SJCRH30 (cell line): Measurements from ENCODE around the gene TRAPPC2. TPM values are rescaled to one million over a fixed set of nuclear protein-coding genes. Genes with fewer than 3 reads are reported as not detected.
"Not testable (repeated sequence)": the region's sequence is repeated elsewhere in the genome, so short reads cannot be mapped to it uniquely, and the experiment has no call there.

Experiments
- DNase-seq, 2 experiments: peaks; one replicate each; pipeline ENCODE4 v3.0.0-alpha.2; 2015 to 2020
- H3K27ac ChIP-seq: fragments of 250-450 bp; sonication (Bioruptor Pico); 2 replicates; pipeline ENCODE4 v1.5.1; 2020; ENCODE audit warnings: mild to moderate bottlenecking, moderate library complexity
- H3K27me3 ChIP-seq: fragments of 250-450 bp; sonication (Bioruptor Pico); 2 replicates; pipeline ENCODE4 v1.5.1; 2020; ENCODE audit warnings: mild to moderate bottlenecking, moderate library complexity
- H3K36me3 ChIP-seq: fragments of 250-450 bp; sonication (Bioruptor Pico); 2 replicates; pipeline ENCODE4 v1.5.1; 2020; ENCODE audit warnings: mild to moderate bottlenecking, moderate library complexity
- H3K4me1 ChIP-seq: fragments of 250-450 bp; sonication (Bioruptor Pico); 2 replicates; pipeline ENCODE4 v1.5.1; 2020; ENCODE audit warnings: mild to moderate bottlenecking, moderate library complexity
- H3K4me3 ChIP-seq: fragments of 250-450 bp; sonication (Bioruptor Pico); 2 replicates; pipeline ENCODE4 v1.5.1; 2020; ENCODE audit warnings: mild to moderate bottlenecking, moderate library complexity
- H3K9me3 ChIP-seq: fragments of 250-450 bp; sonication (Bioruptor Pico); replicated peaks from 2 replicates; pipeline ENCODE4 v1.5.1; 2020; ENCODE audit warnings: mild to moderate bottlenecking, moderate library complexity
- total RNA-seq: library from RNA; depleted of rRNA; stranded (reverse); fragments of >200 nt; shearing (Covaris generic); gene quantifications from 2 replicates; pipeline ENCODE4 v1.2.3, GENCODE V29; 2014

The TRAPPC2 gene
- total RNA-seq, 1 experiment from 2014 or later, result 38.8 TPM

DNA sequence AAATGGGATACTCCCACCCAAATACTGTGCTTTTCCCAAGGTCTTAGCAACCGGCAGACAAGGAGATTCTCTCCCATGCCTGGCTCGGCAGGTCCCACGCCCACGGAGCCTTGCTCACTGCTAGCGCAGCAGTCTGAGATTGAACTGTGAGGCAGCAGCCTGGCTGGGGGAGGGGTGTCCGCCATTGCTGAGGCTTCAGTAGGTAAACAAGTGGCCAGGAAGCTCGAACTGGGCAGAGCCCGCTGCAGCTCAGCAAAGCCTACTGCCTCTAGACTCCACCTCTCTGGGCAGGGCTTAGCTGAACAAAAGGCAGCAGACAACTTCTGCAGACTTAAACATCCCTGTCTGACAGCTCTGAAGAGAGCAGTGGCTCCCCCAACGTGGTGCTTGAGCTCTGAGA lies 9.5 kb downstream of the TRAPPC2 start:
- H3K9me3 ChIP-seq, H3K27ac ChIP-seq: not testable (repeated sequence)
- peaks cover 15% of the 10 kb centered on the region for H3K36me3 ChIP-seq

DNA sequence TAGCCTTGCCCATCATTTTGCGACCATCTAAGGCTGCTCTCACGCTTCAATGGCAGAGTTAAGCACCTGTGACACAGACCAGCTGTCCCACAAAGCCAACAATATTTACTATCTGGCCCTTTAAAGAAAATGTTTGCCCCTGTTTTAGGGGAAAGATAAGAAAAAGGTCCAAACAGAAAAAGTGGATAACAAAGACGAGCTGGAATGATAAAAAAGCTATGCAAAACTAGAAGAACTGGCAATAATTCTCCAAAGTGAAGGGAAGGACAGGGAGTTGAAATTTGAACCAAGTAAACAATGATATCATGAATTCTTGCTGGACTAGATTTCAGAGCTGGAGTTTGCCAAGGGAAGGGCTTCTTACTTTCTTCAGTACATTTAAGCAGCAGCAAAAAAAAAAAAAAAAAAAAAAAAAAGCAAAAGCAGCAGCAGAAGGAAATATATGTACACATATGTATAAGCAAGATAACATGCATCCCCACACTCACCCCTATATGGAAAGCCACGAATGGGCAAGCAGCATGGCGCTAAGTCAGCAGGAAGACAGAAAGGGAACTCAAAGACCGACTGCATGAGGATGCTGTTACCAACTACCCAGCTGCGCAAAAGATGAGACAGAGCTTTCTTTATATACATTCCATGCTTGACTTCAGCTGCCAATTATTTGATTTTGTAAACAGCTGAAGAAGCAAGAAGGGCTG lies 12.5 kb downstream of the TRAPPC2 start:
- Histone ChIP-seq H3K27me3 (no peaks in the 10 kb centered on the region), H3K4me1 (peaks cover 23% of the 10 kb centered on the region), H3K4me3 (peak overlapping the region; percentile 24), H3K36me3 (peaks cover 22% of the 10 kb centered on the region), H3K27ac (peak overlapping the region; percentile 97), H3K9me3 (no peaks in the 10 kb centered on the region; the same call in 1 of the 2 replicates)
- DNase-seq, result peak; percentile 83 to 97

More for the DNA sequence above, 9.5 kb downstream of the TRAPPC2 start:
- not testable (repeated sequence) for H3K27me3 ChIP-seq, H3K4me3 ChIP-seq, DNase-seq
- peaks cover 20% of the 10 kb centered on the region for H3K4me1 ChIP-seq

DNA sequence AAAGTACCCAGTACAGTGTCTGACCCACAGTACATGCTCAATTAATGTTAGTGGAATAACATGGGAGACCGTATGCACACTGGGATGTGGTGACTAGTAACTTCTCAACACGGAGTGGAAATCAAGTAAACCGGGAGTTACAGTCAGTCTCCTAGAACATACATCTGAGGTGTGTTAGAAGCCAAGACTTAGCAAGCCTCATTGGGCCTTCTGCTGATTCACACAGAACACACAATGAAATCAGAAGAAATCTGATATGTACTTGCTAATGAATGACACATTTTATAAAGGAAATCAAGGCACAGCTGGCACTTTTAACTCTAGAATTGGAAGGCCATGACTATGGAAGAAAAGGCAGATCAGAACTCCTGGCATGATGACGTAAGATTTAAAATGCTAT lies 13.0 kb downstream of the TRAPPC2 start:
- Histone ChIP-seq H3K9me3 (no peaks in the 10 kb centered on the region; the same call in 1 of the 2 replicates), H3K36me3 (peaks cover 24% of the 10 kb centered on the region), H3K27ac (peak overlapping the region; percentile 97), H3K4me3 (peak overlapping the region; percentile 16), H3K4me1 (peaks cover 23% of the 10 kb centered on the region), H3K27me3 (no peaks in the 10 kb centered on the region)
- DNase-seq, result no peak

DNA sequence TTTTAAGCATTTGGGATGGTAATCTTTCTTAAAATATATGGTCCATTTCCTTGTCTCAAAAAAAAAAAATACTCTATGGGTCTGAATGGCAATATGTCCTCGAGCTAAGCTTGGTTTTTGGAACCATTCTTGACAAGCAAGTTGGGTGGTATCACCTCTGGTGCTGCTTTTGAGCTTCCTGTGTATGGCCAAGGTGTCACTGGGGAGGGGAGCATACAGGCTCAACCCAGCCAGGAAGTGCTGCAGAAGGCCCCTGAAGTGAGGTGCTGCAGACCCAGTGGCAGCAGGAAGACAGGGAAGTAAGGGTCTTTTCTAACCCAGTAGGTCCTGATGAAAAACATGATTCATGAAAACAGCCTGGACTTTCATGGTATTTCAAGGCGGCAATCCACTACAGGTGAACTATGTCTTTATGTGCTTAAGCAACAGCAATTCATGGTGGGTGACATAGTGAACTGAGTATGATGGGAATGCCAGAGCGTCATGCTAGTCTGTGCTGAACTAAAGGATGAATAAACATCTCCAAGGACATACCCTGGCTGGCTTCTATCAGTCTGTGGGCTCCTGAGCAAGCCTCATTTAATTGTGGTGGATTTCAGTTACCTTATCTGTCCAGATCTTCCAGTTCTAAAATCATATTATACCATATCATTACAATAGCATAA lies 15.1 kb downstream of the TRAPPC2 start:
- Histone ChIP-seq H3K27ac (no peak overlapping the region), H3K36me3 (peaks cover 43% of the 10 kb centered on the region), H3K4me1 (peaks cover 23% of the 10 kb centered on the region), H3K27me3 (no peaks in the 10 kb centered on the region), H3K4me3 (no peak overlapping the region), H3K9me3 (no peaks in the 10 kb centered on the region)
- DNase-seq, result no peak

DNA sequence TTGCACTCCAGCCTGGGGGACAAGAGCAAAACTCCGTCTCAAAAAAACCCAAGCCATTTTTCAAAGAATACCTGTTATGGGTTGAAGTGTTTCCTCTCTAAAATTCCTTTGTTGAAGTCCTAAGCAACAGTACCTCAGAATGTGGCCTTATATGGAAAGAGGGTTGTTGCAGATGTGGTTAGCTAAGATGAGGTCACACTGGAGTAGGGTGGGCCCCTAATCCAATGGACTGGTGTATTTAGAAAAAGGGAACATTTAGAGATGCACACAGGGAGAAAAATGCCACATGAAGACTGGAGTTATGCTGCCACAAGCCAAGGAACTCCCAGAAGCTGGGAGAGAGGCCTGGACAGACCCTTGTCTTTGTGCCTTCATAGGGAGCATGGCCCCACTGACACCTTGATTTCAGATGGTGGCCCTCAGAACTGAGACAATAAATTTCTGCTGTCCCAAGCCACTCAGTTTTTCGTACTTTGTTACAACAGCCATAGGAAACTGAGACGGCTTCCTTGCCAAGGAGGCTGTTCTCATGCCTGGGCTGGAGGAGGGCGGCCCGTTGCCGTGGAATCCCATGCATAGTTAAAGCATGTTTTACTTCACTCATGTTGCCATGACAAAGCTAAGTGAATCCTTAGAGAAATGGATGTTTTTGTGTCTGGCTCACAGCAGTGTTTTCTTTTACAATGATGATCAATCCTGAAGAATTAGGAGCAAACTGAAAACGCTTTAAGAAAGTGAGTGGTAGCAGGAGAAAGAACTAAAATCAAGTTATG lies 16.5 kb downstream of the TRAPPC2 start:
- DNase-seq, result no peak
- Histone ChIP-seq H3K27me3 (no peaks in the 10 kb centered on the region), H3K4me3 (no peak overlapping the region), H3K36me3 (peaks cover 50% of the 10 kb centered on the region), H3K4me1 (peaks cover 23% of the 10 kb centered on the region), H3K27ac (no peak overlapping the region), H3K9me3 (no peaks in the 10 kb centered on the region)

DNA sequence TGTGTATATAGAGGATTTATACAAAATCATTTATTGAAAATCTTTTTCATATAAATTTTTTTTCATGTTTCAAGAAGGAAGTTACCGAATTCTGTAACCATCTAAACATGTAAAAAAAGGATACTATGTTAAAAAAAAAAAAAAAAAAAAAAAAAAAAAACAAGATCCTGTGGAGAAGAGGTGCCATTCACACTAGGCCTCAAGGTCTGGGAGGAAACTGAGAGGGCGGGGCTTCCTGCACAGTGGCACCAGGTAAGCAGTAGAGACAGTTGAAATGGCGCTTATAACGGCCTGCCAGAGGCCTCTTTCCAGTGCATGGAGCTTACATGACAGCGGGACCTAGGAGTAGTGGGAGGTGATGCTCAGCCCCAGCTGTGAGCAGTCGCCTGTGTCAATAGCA lies 17.5 kb downstream of the TRAPPC2 start:
- no peak for DNase-seq
- Histone ChIP-seq H3K4me1 (peaks cover 22% of the 10 kb centered on the region), H3K27me3 (no peaks in the 10 kb centered on the region), H3K9me3 (no peaks in the 10 kb centered on the region), H3K27ac (no peak overlapping the region), H3K4me3 (no peak overlapping the region), H3K36me3 (peaks cover 53% of the 10 kb centered on the region)

DNA sequence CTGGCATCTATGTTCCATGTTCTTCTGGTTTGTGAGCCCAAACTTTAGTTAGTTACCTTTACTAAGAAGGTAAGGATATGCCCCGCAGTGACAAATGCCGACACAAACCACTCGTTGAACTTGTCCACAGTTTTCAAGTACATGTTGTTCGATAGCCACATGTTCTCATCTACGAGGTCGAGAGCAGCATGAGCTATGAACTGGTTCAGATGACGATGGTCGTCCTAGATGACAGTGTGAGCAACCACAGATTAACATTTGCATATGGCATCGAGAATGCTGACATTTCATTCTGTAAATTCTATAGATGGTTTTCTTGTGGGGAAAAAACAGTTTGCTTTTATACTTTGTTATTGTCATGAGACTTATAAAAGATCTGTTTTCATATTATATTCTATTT lies 18.0 kb downstream of the TRAPPC2 start:
- peaks cover 56% of the 10 kb centered on the region for H3K36me3 ChIP-seq
- H3K9me3 ChIP-seq, result no peaks in the 10 kb centered on the region
- H3K27me3 ChIP-seq, result no peaks in the 10 kb centered on the region
- H3K4me1 ChIP-seq, result peaks cover 18% of the 10 kb centered on the region
- H3K27ac ChIP-seq, result no peak overlapping the region
- no peak overlapping the region for H3K4me3 ChIP-seq
- no peak for DNase-seq

DNA sequence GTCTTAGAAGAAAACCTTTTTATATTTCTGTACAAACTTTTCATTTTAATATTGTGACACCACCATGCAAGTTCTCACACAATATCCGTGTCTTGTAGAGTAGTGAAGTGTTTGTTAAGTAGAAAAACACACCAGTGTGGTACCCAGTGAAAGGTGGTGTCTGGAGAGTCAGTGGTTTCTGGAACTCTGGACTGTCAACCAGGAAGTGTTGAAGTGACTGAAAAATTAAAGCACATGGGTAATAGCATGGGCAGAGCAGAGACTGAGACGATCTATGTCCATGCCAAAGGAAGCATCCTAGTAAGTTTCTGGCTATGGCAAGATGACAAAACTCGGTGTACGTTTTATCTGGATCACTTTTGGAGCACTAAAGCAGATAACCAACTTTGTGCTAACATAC lies 23.3 kb downstream of the TRAPPC2 start:
- no peaks in the 10 kb centered on the region for H3K27me3 ChIP-seq
- no peaks in the 10 kb centered on the region for H3K9me3 ChIP-seq
- no peaks in the 10 kb centered on the region for H3K4me1 ChIP-seq
- DNase-seq, result no peak
- H3K27ac ChIP-seq, result no peak overlapping the region
- peaks cover 64% of the 10 kb centered on the region for H3K36me3 ChIP-seq
- no peak overlapping the region for H3K4me3 ChIP-seq

DNA sequence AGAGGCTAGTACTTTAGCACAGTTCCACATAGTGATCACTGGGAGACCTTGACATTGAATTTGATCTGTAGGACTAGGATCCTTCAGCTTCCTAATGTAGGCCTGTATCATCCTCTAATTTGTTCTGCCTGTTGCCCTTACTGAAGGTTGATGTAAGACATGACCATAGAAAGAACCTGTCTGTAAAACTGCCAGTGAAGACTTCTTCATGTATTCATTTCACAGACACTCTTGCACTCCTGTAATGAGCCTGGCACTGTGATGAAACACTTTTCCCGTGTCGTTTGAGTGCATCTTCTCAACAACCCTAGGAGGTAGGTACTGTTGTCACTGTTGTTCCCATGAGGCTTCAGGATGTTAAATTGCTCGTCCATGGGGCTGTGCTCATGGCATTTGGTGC lies 30.8 kb downstream of the TRAPPC2 start:
- DNase-seq, result no peak
- Histone ChIP-seq H3K27me3 (no peaks in the 10 kb centered on the region), H3K4me1 (no peaks in the 10 kb centered on the region), H3K9me3 (no peaks in the 10 kb centered on the region), H3K27ac (no peak overlapping the region), H3K4me3 (no peak overlapping the region), H3K36me3 (peaks cover 30% of the 10 kb centered on the region)

DNA sequence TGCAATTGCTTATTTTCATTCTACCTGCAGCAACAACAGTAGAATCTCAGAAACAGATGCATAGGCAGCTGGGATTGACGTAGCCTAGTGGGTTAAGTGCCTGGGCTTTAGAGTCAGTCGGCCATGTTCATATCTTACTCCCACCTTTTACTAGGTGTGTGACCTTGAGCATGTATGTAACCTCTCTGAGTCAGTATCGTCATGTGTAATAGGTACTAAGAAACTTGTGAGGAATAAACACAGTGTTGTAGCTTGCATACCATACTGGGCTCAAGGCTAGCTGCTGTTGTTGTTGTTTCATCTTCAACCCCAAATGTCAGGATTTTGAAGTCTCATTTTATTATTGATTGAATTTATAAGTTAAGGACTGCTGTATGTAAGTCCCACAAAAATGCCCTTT lies 31.3 kb downstream of the TRAPPC2 start:
- Histone ChIP-seq H3K27me3 (no peaks in the 10 kb centered on the region), H3K36me3 (peaks cover 32% of the 10 kb centered on the region), H3K27ac (no peak overlapping the region), H3K4me1 (no peaks in the 10 kb centered on the region), H3K9me3 (no peaks in the 10 kb centered on the region), H3K4me3 (no peak overlapping the region)
- DNase-seq, result no peak

DNA sequence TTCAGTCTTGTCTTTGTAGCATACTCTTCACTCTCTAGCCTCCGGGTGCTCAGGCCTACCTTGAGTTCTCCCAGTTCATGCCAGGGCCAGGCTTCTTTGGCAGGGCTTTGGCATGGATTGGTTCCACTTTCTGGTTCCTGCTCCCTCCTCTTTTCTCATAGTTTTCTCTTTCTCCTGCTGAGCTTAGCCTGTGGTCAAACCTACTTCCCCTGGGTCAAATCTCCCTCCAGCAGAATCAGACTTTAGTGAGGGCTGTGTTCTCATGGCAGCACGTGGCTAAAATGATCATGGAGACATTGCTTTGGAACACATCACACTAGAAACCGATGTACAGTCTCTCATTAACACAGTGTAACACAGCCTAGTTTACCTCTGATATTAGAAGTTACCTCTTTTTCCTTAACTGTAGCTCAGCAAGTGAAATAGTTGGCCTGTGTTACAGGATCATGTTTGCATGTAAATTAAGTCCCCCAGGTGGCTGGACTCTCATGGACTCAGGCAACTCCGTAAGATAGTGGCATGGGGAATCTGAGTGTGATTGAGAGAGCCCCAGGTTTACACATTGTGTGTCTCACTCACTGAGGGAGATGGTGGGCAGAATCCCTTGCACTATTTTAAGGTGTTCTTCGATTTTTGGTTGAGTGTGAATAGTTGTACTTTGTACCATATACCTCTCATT lies 32.2 kb downstream of the TRAPPC2 start:
- H3K4me3 ChIP-seq, result no peak overlapping the region
- H3K27me3 ChIP-seq, result no peaks in the 10 kb centered on the region
- no peaks in the 10 kb centered on the region for H3K4me1 ChIP-seq
- no peaks in the 10 kb centered on the region for H3K9me3 ChIP-seq
- DNase-seq, result no peak
- H3K27ac ChIP-seq, result no peak overlapping the region
- peaks cover 28% of the 10 kb centered on the region for H3K36me3 ChIP-seq

DNA sequence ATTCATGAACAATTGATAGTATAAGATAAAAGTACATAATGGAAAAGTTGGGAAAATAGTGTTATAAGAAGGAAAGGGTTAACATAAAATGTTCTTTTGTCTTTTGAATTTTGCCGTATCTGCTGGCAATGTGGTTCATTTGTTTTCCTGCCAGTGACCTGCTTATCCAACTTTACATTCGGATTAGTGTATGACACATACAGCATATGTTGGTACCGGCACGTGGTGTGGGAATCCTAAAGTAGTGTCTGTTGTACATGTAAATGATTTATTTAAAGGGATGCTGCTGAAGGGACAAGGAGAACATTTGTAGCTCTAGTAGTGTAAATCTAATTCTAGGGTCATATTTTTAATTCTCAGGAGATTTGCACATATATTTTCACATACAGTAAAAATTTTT lies 34.0 kb downstream of the TRAPPC2 start:
- Histone ChIP-seq H3K4me1 (no peaks in the 10 kb centered on the region), H3K27me3 (no peaks in the 10 kb centered on the region), H3K9me3 (no peaks in the 10 kb centered on the region), H3K36me3 (peaks cover 15% of the 10 kb centered on the region), H3K4me3 (no peak overlapping the region), H3K27ac (no peak overlapping the region)
- no peak for DNase-seq

DNA sequence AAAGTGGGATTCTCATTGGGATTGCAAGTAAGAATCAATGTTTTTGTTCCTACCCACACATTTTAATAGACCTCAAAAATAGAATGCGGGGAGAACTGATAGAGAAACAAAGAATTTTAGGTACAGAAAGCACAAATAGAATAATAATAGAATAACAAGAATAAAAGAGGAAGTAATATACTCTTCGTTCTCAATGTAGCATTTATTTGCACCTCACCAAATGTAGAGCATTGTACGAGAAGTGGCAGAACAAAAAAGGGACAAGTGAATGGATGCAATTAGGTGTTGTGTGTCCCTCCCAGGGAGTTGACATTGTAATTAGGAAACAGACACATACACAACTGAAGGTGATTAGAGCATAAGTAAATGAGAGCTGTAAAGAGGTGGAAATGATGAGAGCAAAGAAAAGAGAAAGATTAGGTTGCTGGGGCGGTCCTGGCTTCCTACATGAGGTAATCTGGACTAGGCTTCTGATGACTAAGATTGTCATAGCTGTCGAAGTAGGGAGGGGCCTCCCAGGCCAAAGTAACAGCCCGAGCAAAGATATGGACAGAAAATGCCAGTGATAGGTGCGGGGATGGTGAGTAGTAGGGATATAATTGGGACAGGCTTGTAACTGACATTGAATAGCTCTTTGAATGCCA lies 35.1 kb downstream of the TRAPPC2 start:
- Histone ChIP-seq H3K9me3 (no peaks in the 10 kb centered on the region), H3K27ac (no peak overlapping the region), H3K27me3 (no peaks in the 10 kb centered on the region), H3K4me3 (no peak overlapping the region), H3K4me1 (peaks cover 6% of the 10 kb centered on the region), H3K36me3 (peaks cover 15% of the 10 kb centered on the region)
- DNase-seq, result no peak

DNA sequence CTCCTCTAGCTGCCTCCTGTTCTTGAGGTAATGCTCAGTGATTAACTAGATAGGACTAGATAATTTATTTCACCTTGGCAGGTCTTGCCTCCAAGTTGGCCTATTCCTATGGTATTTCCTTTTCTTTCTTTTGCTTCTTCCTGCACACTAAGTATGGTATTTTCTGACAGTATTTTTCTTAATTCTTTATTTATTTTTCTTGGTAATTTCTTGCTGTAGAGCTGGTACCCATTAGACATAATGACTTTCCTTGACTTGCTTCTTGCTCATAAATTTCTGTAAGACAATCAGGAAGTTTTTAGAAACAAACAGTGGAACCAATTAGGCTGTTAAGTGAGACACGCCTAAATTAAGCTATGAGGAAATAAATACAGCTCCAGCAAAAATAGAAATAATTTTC lies 36.0 kb downstream of the TRAPPC2 start:
- H3K27me3 ChIP-seq, result no peaks in the 10 kb centered on the region
- H3K9me3 ChIP-seq, result no peaks in the 10 kb centered on the region
- no peak for DNase-seq
- peaks cover 9% of the 10 kb centered on the region; the same call in 1 of the 2 replicates for H3K36me3 ChIP-seq
- peaks cover 15% of the 10 kb centered on the region for H3K4me1 ChIP-seq
- H3K4me3 ChIP-seq, result no peak overlapping the region
- no peak overlapping the region for H3K27ac ChIP-seq
